OCI-M2 (cell line): Measurements from ENCODE around the gene CREG1.

Source experiments
- DNase-seq: peaks from one replicate; lab custom pipeline; 2025; ENCODE audit not compliant: unreplicated experiment; lab: John Stamatoyannopoulos, UW

The CREG1 gene

DNA sequence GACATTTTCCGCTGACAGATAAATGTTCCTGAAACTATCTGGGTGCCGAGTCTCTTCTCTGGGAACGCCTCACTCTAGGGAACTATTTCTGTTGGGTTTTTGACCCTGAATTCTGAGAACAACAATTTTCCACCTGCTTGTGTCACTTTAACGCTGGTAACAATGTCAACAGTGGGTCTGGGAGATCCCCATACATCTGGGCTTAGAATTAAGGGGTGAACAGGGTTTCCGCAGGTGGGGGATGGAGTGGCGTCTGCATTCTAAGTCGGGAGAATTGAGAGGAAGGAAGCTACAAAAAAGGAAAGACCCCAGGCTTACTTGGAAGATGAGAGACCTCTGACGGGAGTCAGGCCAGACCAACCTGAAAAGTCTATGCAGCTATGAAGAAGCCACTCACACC, 44.0 kb downstream of the CREG1 start:
- DNase-seq = no peak

GRCh38 chr1:167507719-167508118, 45.8 kb downstream of the CREG1 start:
- no peak for DNase-seq

DNA sequence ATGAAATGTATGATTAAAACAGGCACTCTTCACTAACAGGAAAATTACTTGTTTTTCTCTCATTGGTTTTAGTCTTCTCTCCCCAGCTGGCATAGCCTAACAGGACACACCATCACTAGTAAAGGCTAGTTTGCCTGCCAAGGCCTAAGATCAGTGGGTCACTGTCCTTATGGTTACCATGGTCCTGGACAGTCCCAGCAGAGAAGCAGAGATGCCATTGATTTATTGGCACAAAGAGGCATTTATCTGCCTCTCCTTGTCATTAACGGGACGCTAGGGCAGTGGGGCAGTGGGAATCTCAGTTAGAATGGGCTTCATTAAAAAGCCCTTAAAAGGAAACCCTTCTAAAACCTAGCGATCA, 49.1 kb downstream of the CREG1 start:
- no peak for DNase-seq

GRCh38 chr1:167503626-167504466, 49.7 kb downstream of the CREG1 start:
- DNase-seq = no peak

- DNase-seq = no peak
Measured at GRCh38 chr1:167502719-167503462, 50.7 kb downstream of the CREG1 start.

GRCh38 chr1:167502192-167502551, 51.4 kb downstream of the CREG1 start:
- no peak for DNase-seq

GRCh38 chr1:167501515-167502191, 51.9 kb downstream of the CREG1 start:
- DNase-seq = no peak

- DNase-seq = no peak
Measured at GRCh38 chr1:167500283-167500860, 53.2 kb downstream of the CREG1 start.

DNA sequence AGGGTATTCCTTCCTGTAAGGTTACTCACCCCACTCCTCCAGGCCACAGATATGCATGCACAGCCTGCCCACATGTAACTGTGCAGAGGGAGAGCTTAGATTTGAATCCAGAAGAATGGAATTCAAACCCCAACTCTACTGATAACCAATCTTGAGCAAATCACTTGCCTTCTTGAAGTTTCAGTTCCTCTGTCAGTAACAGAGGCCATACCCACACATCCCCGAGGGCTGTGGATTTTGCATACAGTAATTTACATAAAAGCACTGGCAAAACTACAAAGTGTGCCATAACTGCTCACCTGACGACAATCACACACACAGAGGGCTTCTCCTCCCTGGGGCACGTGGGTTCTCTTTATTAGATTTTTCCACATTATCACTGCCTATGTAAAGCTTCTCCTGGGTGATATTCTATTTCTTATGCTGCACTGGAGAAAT, 53.9 kb downstream of the CREG1 start:
- DNase-seq = no peak

GRCh38 chr1:167499106-167499505, 54.5 kb downstream of the CREG1 start:
- DNase-seq = no peak

DNA sequence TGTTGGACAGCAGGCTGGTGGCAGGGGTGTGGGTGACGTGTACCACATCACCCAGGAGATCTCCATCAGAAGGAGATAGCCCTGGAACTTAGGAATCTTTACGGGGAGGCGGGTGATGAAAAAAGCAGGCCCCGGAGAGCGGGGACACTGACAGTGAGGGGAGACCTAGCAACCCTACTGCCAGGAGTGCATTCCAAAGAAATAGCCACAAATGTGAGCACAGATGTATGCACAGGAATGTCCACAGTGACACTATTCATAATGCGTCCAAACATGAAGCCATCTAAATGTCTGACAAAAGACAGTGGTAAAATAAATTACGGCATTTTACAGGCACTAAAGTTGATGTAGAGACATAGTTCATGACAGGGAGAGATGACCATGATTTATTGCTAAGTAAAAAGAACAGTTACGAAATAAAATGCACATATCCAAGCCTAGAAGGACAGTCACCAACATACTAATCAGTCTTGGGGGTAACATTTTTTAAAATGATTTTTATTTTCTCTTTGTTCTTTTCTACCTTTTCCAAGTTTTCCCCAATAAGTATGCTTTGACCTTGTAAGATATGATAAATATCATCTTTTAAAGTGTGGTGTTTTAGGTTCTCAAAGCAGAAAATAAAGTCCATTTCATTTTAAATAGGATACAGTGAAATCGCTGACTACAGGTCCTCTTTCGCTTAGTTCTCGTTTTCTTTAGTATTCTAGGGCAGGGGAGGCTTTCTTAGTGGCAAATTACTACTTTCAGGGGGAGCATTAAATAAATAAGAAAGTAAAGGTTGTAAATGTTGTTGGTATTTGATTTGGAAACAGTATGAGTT, 56.6 kb downstream of the CREG1 start:
- DNase-seq = no peak

DNA sequence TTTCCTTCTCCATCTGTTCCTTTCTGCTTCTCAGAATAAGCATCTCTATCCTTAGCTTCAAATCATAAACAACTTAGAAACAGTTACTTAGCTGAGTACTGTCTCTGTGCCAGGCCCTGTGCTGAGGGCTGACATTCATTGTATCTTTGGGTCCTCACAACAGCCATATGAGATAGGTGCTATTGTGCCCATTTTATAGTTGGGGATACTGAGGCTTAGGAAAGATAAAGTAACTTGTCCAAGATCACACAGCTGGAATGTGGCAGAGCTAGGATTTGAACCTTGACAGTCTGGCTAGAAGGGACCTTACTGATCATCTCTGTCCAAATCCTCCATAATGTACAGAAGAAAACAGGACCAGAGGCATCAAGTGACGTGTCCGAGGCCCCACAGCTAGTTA, 60.2 kb downstream of the CREG1 start:
- no peak for DNase-seq

GRCh38 chr1:167492481-167492910, 61.1 kb downstream of the CREG1 start:
- no peak for DNase-seq

DNA sequence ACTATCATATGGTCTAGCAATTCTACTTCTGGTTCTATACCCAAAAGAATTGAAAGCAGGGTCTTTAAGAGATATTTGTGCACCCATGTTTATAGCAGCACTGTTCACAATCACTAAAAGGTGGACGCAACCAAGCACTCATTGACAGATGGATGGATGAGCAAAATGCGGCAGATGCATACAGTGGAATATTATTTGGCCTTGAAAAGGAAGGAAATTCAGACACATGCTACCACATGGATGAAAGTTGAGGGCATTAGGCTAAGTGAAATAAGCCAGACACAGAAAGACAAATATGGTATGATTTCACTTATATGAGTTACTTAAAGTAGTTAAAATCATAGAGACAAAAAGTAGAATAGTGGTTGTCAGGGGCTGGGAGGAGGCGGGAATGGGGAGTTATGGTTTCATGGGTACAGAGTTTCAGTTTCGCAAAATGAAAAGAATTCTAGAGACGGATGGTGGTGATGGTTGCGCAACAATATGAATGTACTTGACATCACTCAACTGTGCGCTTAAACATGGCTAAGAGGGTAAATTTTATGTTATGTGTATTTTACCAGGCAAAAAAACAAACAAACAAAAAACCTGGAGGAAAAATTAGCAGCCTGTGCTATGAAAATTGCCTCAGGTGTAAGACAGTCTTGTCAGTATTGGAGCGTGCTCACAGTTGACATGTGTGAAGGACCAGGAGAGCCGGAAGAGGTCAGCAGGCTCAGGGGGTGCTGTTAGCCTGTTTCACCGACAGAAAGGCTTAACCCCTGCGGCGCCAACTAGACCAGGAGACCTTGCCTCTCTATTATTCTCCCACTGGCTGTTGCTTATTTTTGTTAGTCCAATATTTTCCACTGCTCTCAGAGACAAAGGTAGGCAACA, 61.7 kb downstream of the CREG1 start:
- no peak for DNase-seq
